Measurements from ENCODE around the gene TM9SF2. TPM values are rescaled to one million over a fixed set of nuclear protein-coding genes. Genes with fewer than 3 reads are reported as not detected.
A peak's percentile ranks its signal among the peaks of the same experiment; 100 is the strongest.

Gene TM9SF2
- polyA plus RNA-seq, 3 donors = 189 to 223 (median 193) TPM

GRCh38 chr13:99596180-99596579 is 94.9 kb downstream of the TM9SF2 start:
- no peak for DNase-seq (ENCODE audit: extremely low read depth in 1 of 11, low read depth in 9 of 11, low spot score in 4 of 11)

- no peak for DNase-seq (ENCODE audit: extremely low read depth in 1 of 11, low read depth in 9 of 11, low spot score in 4 of 11)
Observed at GRCh38 chr13:99600318-99600717, 99.0 kb downstream of the TM9SF2 start.

- no peak for DNase-seq (ENCODE audit: extremely low read depth in 1 of 11, low read depth in 9 of 11, low spot score in 4 of 11)
Observed at GRCh38 chr13:99601535-99601934, 100.3 kb downstream of the TM9SF2 start.

GRCh38 chr13:99604636-99605035 is 103.4 kb downstream of the TM9SF2 start:
- DNase-seq (ENCODE audit: extremely low read depth in 1 of 11, low read depth in 9 of 11, low spot score in 4 of 11) = no peak

- DNase-seq (ENCODE audit: extremely low read depth in 1 of 11, low read depth in 9 of 11, low spot score in 4 of 11) = peak in 4 of 11 donors; percentile 32 to 50 (median 40)
Observed at GRCh38 chr13:99605420-99606323, 104.4 kb downstream of the TM9SF2 start.

- DNase-seq (ENCODE audit: extremely low read depth in 1 of 11, low read depth in 9 of 11, low spot score in 4 of 11) = peak in 10 of 11 donors; percentile 52 to 80 (median 72)
Observed at GRCh38 chr13:99606324-99607066, 105.2 kb downstream of the TM9SF2 start, which contains the start of gene CLYBL. Gene CLYBL, plus strand, starts transcription at chr13:99606690.

GRCh38 chr13:99608345-99608744 is 107.1 kb downstream of the TM9SF2 start:
- no peak for DNase-seq (ENCODE audit: extremely low read depth in 1 of 11, low read depth in 9 of 11, low spot score in 4 of 11)

- no peak for DNase-seq (ENCODE audit: extremely low read depth in 1 of 11, low read depth in 9 of 11, low spot score in 4 of 11)
Observed at GRCh38 chr13:99610702-99611289, 109.5 kb downstream of the TM9SF2 start.

Other genes with a start within 250 kb of the TM9SF2 start
- gene GPR18, start 243.1 kb upstream of the TM9SF2 start, polyA plus RNA-seq (ENCODE audit: insufficient read length in 3 of 3) = under 1 TPM; 0.17 to 0.27 (median 0.23) TPM
- gene GPR183, start 194.1 kb upstream of the TM9SF2 start, polyA plus RNA-seq (ENCODE audit: insufficient read length in 3 of 3) = 1 to 10 TPM; 2.6 to 3.6 (median 2.9) TPM
- 10 to 100 TPM; 18.3 to 21.8 (median 20.7) TPM for gene CLYBL, start 105.2 kb downstream of the TM9SF2 start, polyA plus RNA-seq (ENCODE audit: insufficient read length in 3 of 3)